Panc1 (cell line): ENCODE data around the gene RNF114. TPM values are rescaled to one million over a fixed set of nuclear protein-coding genes. Genes with fewer than 3 reads are reported as not detected.

Experiments
- ATAC-seq: fragments of 200-7000 bp; cut with Tn5 transposase; 2 replicates; pipeline ENCODE4 v1.9.1; 2020; ENCODE audit warnings: mild to moderate bottlenecking, moderate library complexity
- BruUV-seq: library from RNA; stranded (reverse); fragments of 400-500 nt; replicated peaks from 2 replicates; lab custom pipeline; 2021; lab: Mats Ljungman, UMichigan
- CTCF ChIA-PET: fragments of 300-600 bp; sonication (Branson Sonifier 250); formaldehyde crosslinking; loops from one replicate; lab custom pipeline; 2022; ENCODE audit warnings: antibody characterized with exemption; lab: Charles Lee
- POLR2A ChIA-PET: fragments of 300-600 bp; sonication (Branson Sonifier 250); formaldehyde crosslinking; loops from one replicate; lab custom pipeline; 2022; ENCODE audit warnings: antibody characterized with exemption; lab: Charles Lee
- DNase-seq: peaks from one replicate; pipeline ENCODE4 v3.0.0-alpha.2; 2010; ENCODE audit warnings: low read depth, low spot score
- H3K27ac ChIP-seq: 2 replicates; pipeline ENCODE4 v1.5.1; 2011; ENCODE audit warnings: mild to moderate bottlenecking, low read length, inconsistent platforms
- H3K27me3 ChIP-seq: fragments of 200-500 bp; sonication (Bioruptor generic); 2 replicates; pipeline ENCODE4 v1.6.0; 2014; ENCODE audit warnings: low read length, inconsistent platforms; ENCODE audit not compliant: control insufficient read depth, insufficient read depth
- H3K36me3 ChIP-seq: fragments of 200-500 bp; sonication (Bioruptor generic); 2 replicates; pipeline ENCODE4 v1.5.1; 2014; ENCODE audit warnings: inconsistent platforms, mild to moderate bottlenecking, low read length, moderate library complexity; ENCODE audit not compliant: control insufficient read depth, insufficient read depth
- H3K4me1 ChIP-seq: 2 replicates; pipeline ENCODE4 v1.5.1; 2011; ENCODE audit warnings: inconsistent platforms, mild to moderate bottlenecking, low read length, moderate library complexity; ENCODE audit not compliant: control insufficient read depth, insufficient read depth
- H3K4me3 ChIP-seq, 2 experiments: 2 replicates each; pipeline ENCODE4 v1.5.1; 2011 to 2012; ENCODE audit warnings: low read depth in 2 of 2, low read length in 2 of 2, mild to moderate bottlenecking in 2 of 2, inconsistent platforms in 1 of 2, moderate library complexity in 1 of 2
- H3K9me3 ChIP-seq: fragments of 200-500 bp; sonication (Bioruptor generic); 2 replicates; pipeline ENCODE4 v1.5.1; 2014; ENCODE audit warnings: low read depth, mild to moderate bottlenecking, inconsistent platforms, low read length, moderate library complexity; ENCODE audit not compliant: control insufficient read depth, insufficient read depth
- CTCF ChIP-seq: fragments of 450-650 bp; IDR thresholded peaks from 2 replicates; pipeline ENCODE4 v1.5.1; 2017; ENCODE audit warnings: mild to moderate bottlenecking
- POLR2AphosphoS5 ChIP-seq: IDR thresholded peaks from 2 replicates; pipeline ENCODE4 v1.6.1; 2012; ENCODE audit warnings: mild to moderate bottlenecking, low read depth, low read length, moderate library complexity
- SIN3A ChIP-seq: IDR thresholded peaks from 2 replicates; pipeline ENCODE4 v1.6.1; 2012; ENCODE audit warnings: low read depth, mild to moderate bottlenecking, low read length, moderate library complexity, borderline replicate concordance; ENCODE audit not compliant: insufficient read depth
- TCF7L2 ChIP-seq: IDR thresholded peaks from 2 replicates; pipeline ENCODE4 v1.6.1; 2011; ENCODE audit warnings: mild to moderate bottlenecking, low read depth, low read length, inconsistent platforms
- in situ Hi-C: cut with HindIII; loops from 2 replicates; pipeline ENCODE4 v1.10.0; 2016; ENCODE audit warnings: low sequenced_read_pairs, low pct_unique_long_range_greater_than_20kb
- intact Hi-C: fragments of 100-400 bp; cut with micrococcal nuclease; formaldehyde crosslinking; loops from one replicate; pipeline ENCODE4 v1.10.0; 2022; ENCODE audit not compliant: unreplicated experiment
- total RNA-seq: library from RNA; stranded (reverse); gene quantifications from one replicate; pipeline ENCODE4 v1.2.1, GENCODE V29; 2021; ENCODE audit not compliant: unreplicated experiment
- TF ChIP-seq, protein P1 (sequence below), 2 experiments: IDR thresholded peaks; 2 replicates each; pipeline ENCODE4 v1.6.1; 2011 to 2012; ENCODE audit warnings: low read depth in 2 of 2, control low read depth in 1 of 2, low read length in 1 of 2, mild to moderate bottlenecking in 1 of 2, moderate library complexity in 1 of 2; ENCODE audit not compliant: insufficient read depth in 1 of 2

The RNF114 gene
- total RNA-seq, 1 experiment from 2014 or later: 70.0 TPM

GRCh38 chr20:49945701-49946477, 9.7 kb downstream of the RNF114 start:
- H3K9me3 ChIP-seq: no peaks in the 10 kb centered on the region
- H3K27ac ChIP-seq: no peak overlapping the region
- TF ChIP-seq TCF7L2: no peak
- TF ChIP-seq SIN3A: no peak
- TF ChIP-seq, protein P1, sequence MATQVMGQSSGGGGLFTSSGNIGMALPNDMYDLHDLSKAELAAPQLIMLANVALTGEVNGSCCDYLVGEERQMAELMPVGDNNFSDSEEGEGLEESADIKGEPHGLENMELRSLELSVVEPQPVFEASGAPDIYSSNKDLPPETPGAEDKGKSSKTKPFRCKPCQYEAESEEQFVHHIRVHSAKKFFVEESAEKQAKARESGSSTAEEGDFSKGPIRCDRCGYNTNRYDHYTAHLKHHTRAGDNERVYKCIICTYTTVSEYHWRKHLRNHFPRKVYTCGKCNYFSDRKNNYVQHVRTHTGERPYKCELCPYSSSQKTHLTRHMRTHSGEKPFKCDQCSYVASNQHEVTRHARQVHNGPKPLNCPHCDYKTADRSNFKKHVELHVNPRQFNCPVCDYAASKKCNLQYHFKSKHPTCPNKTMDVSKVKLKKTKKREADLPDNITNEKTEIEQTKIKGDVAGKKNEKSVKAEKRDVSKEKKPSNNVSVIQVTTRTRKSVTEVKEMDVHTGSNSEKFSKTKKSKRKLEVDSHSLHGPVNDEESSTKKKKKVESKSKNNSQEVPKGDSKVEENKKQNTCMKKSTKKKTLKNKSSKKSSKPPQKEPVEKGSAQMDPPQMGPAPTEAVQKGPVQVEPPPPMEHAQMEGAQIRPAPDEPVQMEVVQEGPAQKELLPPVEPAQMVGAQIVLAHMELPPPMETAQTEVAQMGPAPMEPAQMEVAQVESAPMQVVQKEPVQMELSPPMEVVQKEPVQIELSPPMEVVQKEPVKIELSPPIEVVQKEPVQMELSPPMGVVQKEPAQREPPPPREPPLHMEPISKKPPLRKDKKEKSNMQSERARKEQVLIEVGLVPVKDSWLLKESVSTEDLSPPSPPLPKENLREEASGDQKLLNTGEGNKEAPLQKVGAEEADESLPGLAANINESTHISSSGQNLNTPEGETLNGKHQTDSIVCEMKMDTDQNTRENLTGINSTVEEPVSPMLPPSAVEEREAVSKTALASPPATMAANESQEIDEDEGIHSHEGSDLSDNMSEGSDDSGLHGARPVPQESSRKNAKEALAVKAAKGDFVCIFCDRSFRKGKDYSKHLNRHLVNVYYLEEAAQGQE (IDR thresholded peaks at IDR 0.05; ENCODE audit: insufficient read depth in 1 of 2, low read depth in 2 of 2, low read length in 1 of 2): no peak
- no peak for TF ChIP-seq POLR2AphosphoS5
- no peak for TF ChIP-seq CTCF
- peaks cover 21% of the 10 kb centered on the region for H3K36me3 ChIP-seq
- in situ Hi-C loops (no loop called here), intact Hi-C loops (no loop called here)
- H3K4me3 ChIP-seq: no peak overlapping the region
- ChIA-PET CTCF (no interaction called here), POLR2A (no interaction called here)
- 0 out of 2 replicates have a peak, but pooled peaks cover 4% of the 10 kb centered on the region for H3K4me1 ChIP-seq
- no peaks in the 10 kb centered on the region for H3K27me3 ChIP-seq
- no TSS peak for BruUV-seq
- ATAC-seq (no peak), DNase-seq (no peak)

- in situ Hi-C loops (no loop called here), intact Hi-C loops (no loop called here)
- no TSS peak for BruUV-seq
- ATAC-seq: no peak
- Histone ChIP-seq H3K27ac (no peak overlapping the region), H3K4me1 (no peaks in the 10 kb centered on the region), H3K36me3 (peaks cover 29% of the 10 kb centered on the region), H3K4me3 (no peak overlapping the region), H3K9me3 (no peaks in the 10 kb centered on the region), H3K27me3 (no peaks in the 10 kb centered on the region)
- DNase-seq: no peak
- ChIA-PET POLR2A (no interaction called here), CTCF (no interaction called here)
- TF ChIP-seq, protein P1 (IDR thresholded peaks at IDR 0.05; ENCODE audit: insufficient read depth in 1 of 2, low read depth in 2 of 2, low read length in 1 of 2): no peak
- TF ChIP-seq CTCF (no peak), SIN3A (no peak), POLR2AphosphoS5 (no peak), TCF7L2 (no peak)
These were observed 12.0 kb downstream of the RNF114 start for GRCh38 chr20:49948178-49948577.
